ENCODE data around the gene ZNF749. TPM values are rescaled to one million over a fixed set of nuclear protein-coding genes. Genes with fewer than 3 reads are reported as not detected.
"Not testable (repeated sequence)": the region's sequence is repeated elsewhere in the genome, so short reads cannot be mapped to it uniquely, and the experiment has no call there.

Gene ZNF749
- total RNA-seq, 2 experiments from 2014 or later = 7.8 to 9.5 TPM

DNA sequence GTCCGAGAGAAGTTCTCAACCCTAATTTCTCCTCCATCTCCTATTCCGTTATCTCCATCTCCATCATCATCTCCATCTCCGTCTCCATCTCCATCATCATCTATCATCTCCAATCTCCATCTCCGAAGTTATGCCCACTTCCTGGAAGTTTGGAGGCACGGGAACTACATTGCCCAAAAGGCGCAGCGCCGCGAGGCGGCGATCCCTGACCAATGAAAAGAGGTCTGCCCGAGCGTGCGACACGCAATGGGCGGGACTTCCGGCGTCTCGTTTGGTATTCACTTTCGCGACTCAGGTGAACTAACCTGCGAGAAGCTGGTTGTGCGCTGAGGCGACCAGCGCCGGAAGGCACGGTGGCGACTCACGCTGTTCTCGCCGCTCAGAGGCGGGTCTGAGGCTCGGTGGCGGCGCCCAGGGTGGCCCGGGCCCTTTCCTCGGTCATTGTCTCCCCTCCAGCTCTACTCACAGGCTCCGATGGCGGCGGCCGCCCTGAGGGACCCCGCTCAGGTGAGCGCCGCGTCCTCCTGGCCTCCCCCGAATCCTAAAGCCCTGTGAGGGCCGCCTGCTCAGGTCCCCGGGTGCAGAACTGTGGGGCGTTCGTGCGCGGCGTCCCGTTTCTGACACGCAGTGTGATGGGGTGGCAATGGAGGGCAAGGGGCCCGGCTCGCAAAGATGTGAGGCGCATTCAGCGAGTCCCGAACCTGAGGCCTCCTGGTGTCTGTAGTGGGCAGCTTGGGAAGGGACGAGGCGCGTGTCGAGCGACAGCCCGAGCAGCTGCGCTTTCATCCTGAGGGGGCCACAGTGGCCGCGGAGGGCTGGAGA lies 52.6 kb downstream of the ZNF749 start, which contains the start of gene ZNF419:
Gene ZNF419 (plus strand): TSS at position 274 of the 822 bp plus-strand sequence. CDS start 201 bp downstream, at position 475.
- H3K9me3 Mint-ChIP-seq = peaks cover 50% of the 10 kb centered on the region
- peaks cover 44% of the 10 kb centered on the region for H3K36me3 Mint-ChIP-seq (ENCODE audit: low read depth)
- peak within 1 kb of the TSS; percentile 60 for H3K4me3 Mint-ChIP-seq
- H3K27me3 Mint-ChIP-seq, CTCF ChIA-PET: not testable (repeated sequence)
- peak; percentile 93 for DNase-seq
- POLR2A ChIA-PET = interaction anchor here (0.7 to 2.4 kb wide), 3 partner anchors 11 to 194 kb away, joined by 3 to 6 read pairs (median 4); partner anchors contain the start of genes ZNF548, ZNF551 and ZNF772
- peaks cover 15% of the 10 kb centered on the region for H3K4me1 Mint-ChIP-seq
- peak within 1 kb of the TSS; percentile 44 for H3K27ac Mint-ChIP-seq

DNA sequence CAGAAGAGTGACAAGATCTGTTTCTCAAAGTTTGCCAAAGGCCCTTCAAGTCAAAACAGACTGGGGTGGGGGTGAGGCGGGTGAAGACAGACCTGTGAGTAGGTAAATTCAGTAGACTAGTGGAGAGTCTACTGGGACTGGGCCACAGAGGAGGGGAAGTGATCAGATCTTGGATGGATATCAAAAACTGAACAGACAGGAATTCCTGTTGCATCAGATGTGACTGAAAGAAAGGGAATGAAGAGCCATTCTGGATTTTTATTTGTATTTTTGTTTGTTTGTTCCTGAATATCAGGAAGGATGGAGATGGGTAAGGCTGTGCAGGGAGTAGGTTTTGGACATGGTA lies 53.1 kb downstream of the ZNF749 start:
- CTCF ChIA-PET = not testable (repeated sequence)

More for the DNA sequence above, 53.1 kb downstream of the ZNF749 start:
- POLR2A ChIA-PET = interaction anchor here (2.4 kb wide), 1 partner anchor 11 kb away, joined by 6 read pairs; the partner anchor contains the start of gene ZNF772
- Mint-ChIP-seq H3K4me3 (peak overlapping the region; percentile 60), H3K4me1 (peaks cover 15% of the 10 kb centered on the region), H3K9me3 (peaks cover 56% of the 10 kb centered on the region), H3K36me3 (ENCODE audit: low read depth) (peaks cover 50% of the 10 kb centered on the region)
- H3K27ac Mint-ChIP-seq, H3K27me3 Mint-ChIP-seq, DNase-seq: not testable (repeated sequence)

Other genes with a start within 250 kb of the ZNF749 start
- 10 to 100 TPM; 39.4 to 41.3 TPM for gene ZNF264, start 243.8 kb upstream of the ZNF749 start, total RNA-seq
- 1 to 10 TPM in 1 of 2 experiments, under 1 TPM in 1; 0.63 to 1.7 TPM for gene AURKC, start 204.3 kb upstream of the ZNF749 start, total RNA-seq
- gene ZNF805, start 194.7 kb upstream of the ZNF749 start, total RNA-seq = 10 to 100 TPM in 1 of 2 experiments, 1 to 10 TPM in 1; 9.8 to 10.0 TPM
- 10 to 100 TPM; 40.0 to 42.0 TPM for gene ZNF460, start 154.8 kb upstream of the ZNF749 start, total RNA-seq
- gene ZNF543, start 114.9 kb upstream of the ZNF749 start, total RNA-seq = 1 to 10 TPM; 7.7 to 8.2 TPM
- 1 to 10 TPM; 7.9 to 9.1 TPM for gene ZNF304, start 84.1 kb upstream of the ZNF749 start, total RNA-seq
- 10 to 100 TPM; 10.5 to 10.9 TPM for gene TRAPPC2B, start 71.8 kb upstream of the ZNF749 start, total RNA-seq
- 1 to 10 TPM; 3.8 to 4.8 TPM for gene ZNF547, start 71.8 kb upstream of the ZNF749 start, total RNA-seq
- gene ZNF548, start 45.5 kb upstream of the ZNF749 start, total RNA-seq = 10 to 100 TPM; 26.9 to 32.6 TPM
- gene ZNF17, start 24.2 kb upstream of the ZNF749 start, total RNA-seq = 10 to 100 TPM in 1 of 2 experiments, 1 to 10 TPM in 1; 9.1 to 12.6 TPM
- gene VN1R1, start 21.8 kb downstream of the ZNF749 start, total RNA-seq = under 1 TPM; 0.15 to 0.35 TPM
- 1 to 10 TPM; 7.2 to 8.8 TPM for gene ZNF772, start 42.2 kb downstream of the ZNF749 start, total RNA-seq
- 10 to 100 TPM in 1 of 2 experiments, 1 to 10 TPM in 1; 9.8 to 12.0 TPM for gene ZNF419, start 52.4 kb downstream of the ZNF749 start, total RNA-seq
- 10 to 100 TPM in 1 of 2 experiments, 1 to 10 TPM in 1; 8.6 to 11.4 TPM for gene ZNF773, start 64.6 kb downstream of the ZNF749 start, total RNA-seq
- 1 to 10 TPM; 5.7 to 6.0 TPM for gene ZNF549, start 92.0 kb downstream of the ZNF749 start, total RNA-seq
- 10 to 100 TPM; 11.8 to 12.5 TPM for gene ZNF550, start 124.5 kb downstream of the ZNF749 start, total RNA-seq
- 1 to 10 TPM; 5.4 to 6.7 TPM for gene ZNF416, start 143.6 kb downstream of the ZNF749 start, total RNA-seq
- 1 to 10 TPM; 5.7 to 6.1 TPM for gene ZIK1, start 148.8 kb downstream of the ZNF749 start, total RNA-seq
- 1 to 10 TPM; 7.4 to 8.3 TPM for gene ZNF530, start 164.6 kb downstream of the ZNF749 start, total RNA-seq
- 10 to 100 TPM; 14.7 to 16.7 TPM for gene ZNF134, start 178.9 kb downstream of the ZNF749 start, total RNA-seq
- gene ZNF211, start 197.8 kb downstream of the ZNF749 start, total RNA-seq = 10 to 100 TPM; 17.8 to 20.4 TPM
- not detected for gene ZSCAN4, start 233.6 kb downstream of the ZNF749 start, total RNA-seq
- gene ZNF551, start 246.7 kb downstream of the ZNF749 start, total RNA-seq = 10 to 100 TPM in 1 of 2 experiments, 1 to 10 TPM in 1; 8.9 to 10.2 TPM

Data from activated CD4-positive, alpha-beta memory T cell treated with anti-CD3 and anti-CD28 coated beads, Interleukin-2, amount 10 ng/mL, durations not matched to agents 7 days and 5 days (primary cell).